Measurements from ENCODE around the gene ASB13.

Gene ASB13

GRCh38 chr10:5684318-5684970, 18.0 kb upstream of the ASB13 start, which contains the start of gene TASOR2:
Gene TASOR2, plus strand, starts transcription at chr10:5684838. Its CDS starts 35,805 bp downstream, at chr10:5720643.
- Mint-ChIP-seq H3K4me3 (peak within 1 kb of the TSS; percentile 94), H3K36me3 (ENCODE audit: low read depth) (peaks cover 26% of the 10 kb centered on the region), H3K4me1 (ENCODE audit: low read depth) (peaks cover 24% of the 10 kb centered on the region), H3K9me3 (no peaks in the 10 kb centered on the region), H3K27me3 (no peaks in the 10 kb centered on the region), H3K27ac (peak within 1 kb of the TSS; percentile 87)
- intact Hi-C loops (cut with micrococcal nuclease), result loop anchor here (2.0 to 10.0 kb wide), 3 partner anchors 18 to 210 kb away; partner anchors contain the start of genes ASB13, FBH1 and GDI2

GRCh38 chr10:5683065-5683464, 16.7 kb upstream of the ASB13 start:
- no peaks in the 10 kb centered on the region for H3K27me3 Mint-ChIP-seq
- H3K4me3 Mint-ChIP-seq, result no peak overlapping the region
- intact Hi-C loops (cut with micrococcal nuclease), result loop anchor here (5.0 to 10.0 kb wide), 2 partner anchors 129 to 212 kb away; partner anchors contain the start of genes FBH1 and GDI2
- peaks cover 14% of the 10 kb centered on the region for H3K36me3 Mint-ChIP-seq (ENCODE audit: low read depth)
- H3K4me1 Mint-ChIP-seq (ENCODE audit: low read depth), result peaks cover 16% of the 10 kb centered on the region
- no peaks in the 10 kb centered on the region for H3K9me3 Mint-ChIP-seq
- no peak overlapping the region for H3K27ac Mint-ChIP-seq

GRCh38 chr10:5681930-5682329, 15.5 kb upstream of the ASB13 start:
- intact Hi-C loops (cut with micrococcal nuclease), result loop anchor here (5.0 to 10.0 kb wide), 2 partner anchors 130 to 213 kb away; partner anchors contain the start of genes FBH1 and GDI2
- H3K4me3 Mint-ChIP-seq, result no peak overlapping the region
- H3K9me3 Mint-ChIP-seq, result no peaks in the 10 kb centered on the region
- peaks cover 22% of the 10 kb centered on the region for H3K4me1 Mint-ChIP-seq (ENCODE audit: low read depth)
- H3K27ac Mint-ChIP-seq, result no peak overlapping the region
- H3K36me3 Mint-ChIP-seq (ENCODE audit: low read depth), result peaks cover 14% of the 10 kb centered on the region
- H3K27me3 Mint-ChIP-seq, result no peaks in the 10 kb centered on the region

- no peak overlapping the region for H3K4me3 Mint-ChIP-seq
- H3K4me1 Mint-ChIP-seq (ENCODE audit: low read depth), result peaks cover 15% of the 10 kb centered on the region
- H3K36me3 Mint-ChIP-seq (ENCODE audit: low read depth), result peaks cover 2% of the 10 kb centered on the region
- peaks cover 2% of the 10 kb centered on the region for H3K9me3 Mint-ChIP-seq
- H3K27me3 Mint-ChIP-seq, result no peaks in the 10 kb centered on the region
- no peak overlapping the region for H3K27ac Mint-ChIP-seq
- intact Hi-C loops (cut with micrococcal nuclease), result loop anchor here (5.0 to 10.0 kb wide), 2 partner anchors 133 to 215 kb away; partner anchors contain the start of genes FBH1 and GDI2
Observed at GRCh38 chr10:5679606-5680005, 13.2 kb upstream of the ASB13 start.

- Mint-ChIP-seq H3K4me1 (ENCODE audit: low read depth) (peaks cover 12% of the 10 kb centered on the region), H3K27ac (no peak overlapping the region), H3K36me3 (ENCODE audit: low read depth) (no peaks in the 10 kb centered on the region), H3K4me3 (no peak overlapping the region), H3K9me3 (peaks cover 8% of the 10 kb centered on the region), H3K27me3 (no peaks in the 10 kb centered on the region)
- intact Hi-C loops (cut with micrococcal nuclease), result no loop called here
Observed at GRCh38 chr10:5679037-5679435, 12.6 kb upstream of the ASB13 start.

- Mint-ChIP-seq H3K36me3 (ENCODE audit: low read depth) (no peaks in the 10 kb centered on the region), H3K4me1 (ENCODE audit: low read depth) (peaks cover 11% of the 10 kb centered on the region), H3K27me3 (no peaks in the 10 kb centered on the region), H3K4me3 (no peak overlapping the region), H3K27ac (no peak overlapping the region), H3K9me3 (peaks cover 13% of the 10 kb centered on the region)
- intact Hi-C loops (cut with micrococcal nuclease), result no loop called here
Observed at GRCh38 chr10:5678397-5679036, 12.1 kb upstream of the ASB13 start.

- Mint-ChIP-seq H3K27me3 (no peaks in the 10 kb centered on the region), H3K9me3 (peaks cover 13% of the 10 kb centered on the region), H3K4me1 (ENCODE audit: low read depth) (peaks cover 9% of the 10 kb centered on the region), H3K36me3 (ENCODE audit: low read depth) (peaks cover 3% of the 10 kb centered on the region), H3K27ac (no peak overlapping the region), H3K4me3 (no peak overlapping the region)
- intact Hi-C loops (cut with micrococcal nuclease), result no loop called here
Observed at GRCh38 chr10:5670662-5671375, 4.4 kb upstream of the ASB13 start.

GRCh38 chr10:5669604-5670003, 3.2 kb upstream of the ASB13 start:
- Mint-ChIP-seq H3K27ac (no peak overlapping the region), H3K36me3 (ENCODE audit: low read depth) (peaks cover 6% of the 10 kb centered on the region), H3K4me3 (no peak overlapping the region), H3K27me3 (no peaks in the 10 kb centered on the region), H3K4me1 (ENCODE audit: low read depth) (peaks cover 12% of the 10 kb centered on the region), H3K9me3 (peaks cover 11% of the 10 kb centered on the region)
- intact Hi-C loops (cut with micrococcal nuclease), result no loop called here

GRCh38 chr10:5668429-5668828, 2.0 kb upstream of the ASB13 start:
- Mint-ChIP-seq H3K9me3 (no peaks in the 10 kb centered on the region), H3K36me3 (ENCODE audit: low read depth) (peaks cover 6% of the 10 kb centered on the region), H3K27me3 (no peaks in the 10 kb centered on the region), H3K27ac (no peak overlapping the region), H3K4me3 (no peak overlapping the region), H3K4me1 (ENCODE audit: low read depth) (peaks cover 22% of the 10 kb centered on the region)
- intact Hi-C loops (cut with micrococcal nuclease), result no loop called here

GRCh38 chr10:5666841-5667630, 641 bp upstream of the ASB13 start:
- intact Hi-C loops (cut with micrococcal nuclease), result loop anchor here (2.0 kb wide), 1 partner anchor 18 kb away; the partner anchor contains the start of gene TASOR2
- no peaks in the 10 kb centered on the region for H3K27me3 Mint-ChIP-seq
- H3K4me1 Mint-ChIP-seq (ENCODE audit: low read depth), result peaks cover 28% of the 10 kb centered on the region
- peak overlapping the region; percentile 85 for H3K4me3 Mint-ChIP-seq
- peak overlapping the region; percentile 78 for H3K27ac Mint-ChIP-seq
- no peaks in the 10 kb centered on the region for H3K9me3 Mint-ChIP-seq
- peaks cover 6% of the 10 kb centered on the region for H3K36me3 Mint-ChIP-seq (ENCODE audit: low read depth)

GRCh38 chr10:5665373-5666007, 905 bp downstream of the ASB13 start:
- peaks cover 6% of the 10 kb centered on the region for H3K36me3 Mint-ChIP-seq (ENCODE audit: low read depth)
- H3K9me3 Mint-ChIP-seq, result no peaks in the 10 kb centered on the region
- H3K27me3 Mint-ChIP-seq, result no peaks in the 10 kb centered on the region
- intact Hi-C loops (cut with micrococcal nuclease), result loop anchor here (2.0 kb wide), 1 partner anchor 19 kb away; the partner anchor contains the start of gene TASOR2
- peak overlapping the region; percentile 78 for H3K27ac Mint-ChIP-seq
- H3K4me3 Mint-ChIP-seq, result peak overlapping the region; percentile 85
- H3K4me1 Mint-ChIP-seq (ENCODE audit: low read depth), result peaks cover 31% of the 10 kb centered on the region

- peaks cover 47% of the 10 kb centered on the region for H3K4me1 Mint-ChIP-seq (ENCODE audit: low read depth)
- H3K4me3 Mint-ChIP-seq, result no peak overlapping the region
- H3K27me3 Mint-ChIP-seq, result no peaks in the 10 kb centered on the region
- no peaks in the 10 kb centered on the region for H3K9me3 Mint-ChIP-seq
- H3K36me3 Mint-ChIP-seq (ENCODE audit: low read depth), result peaks cover 6% of the 10 kb centered on the region
- H3K27ac Mint-ChIP-seq, result peak overlapping the region; percentile 3
- intact Hi-C loops (cut with micrococcal nuclease), result no loop called here
Observed at GRCh38 chr10:5663692-5664427, 2.5 kb downstream of the ASB13 start.
